Thoracic aorta (tissue), 2 donors: ENCODE results near the gene MTA2. TPM values are rescaled to one million over a fixed set of nuclear protein-coding genes. Genes with fewer than 3 reads are reported as not detected.
"Not testable (repeated sequence)": the region's sequence is repeated elsewhere in the genome, so short reads cannot be mapped to it uniquely, and the experiment has no call there.

Source experiments
- ATAC-seq: fragments of 150-250 bp; one replicate; pipeline ENCODE4 v1.8.0; 2017; ENCODE audit warnings: low read depth; ENCODE audit not compliant: insufficient number of reproducible peaks, low FRiP score
- DNase-seq: peaks from one replicate; pipeline ENCODE4 v3.0.0-alpha.2; 2020; ENCODE audit warnings: low spot score
- H3K27ac ChIP-seq, 2 donors: fragments of 200-600 bp; sonication (generic); 1 replicate in 1 of 2; 2 replicates in 1 of 2; pipeline ENCODE4 v1.5.1; 2016; ENCODE audit warnings: mild to moderate bottlenecking in 2 of 2, moderate library complexity in 2 of 2
- H3K27me3 ChIP-seq: fragments of 200-600 bp; sonication (generic); replicated peaks from 2 replicates; pipeline ENCODE4 v1.6.0; 2016; ENCODE audit warnings: mild to moderate bottlenecking; ENCODE audit not compliant: insufficient read depth
- H3K36me3 ChIP-seq: fragments of 200-600 bp; sonication (generic); one replicate; pipeline ENCODE4 v1.5.1; 2016
- H3K4me1 ChIP-seq, 2 donors: fragments of 200-600 bp; sonication (generic); 1 replicate in 1 of 2; 2 replicates in 1 of 2; pipeline versions ENCODE4 v1.5.1 to v1.6.0; 2016; ENCODE audit warnings: low read depth in 2 of 2, mild to moderate bottlenecking in 1 of 2; ENCODE audit not compliant: control insufficient read depth in 1 of 2
- H3K4me3 ChIP-seq: fragments of 200-600 bp; sonication (generic); 2 replicates; pipeline ENCODE4 v1.5.1; 2016; ENCODE audit warnings: mild to moderate bottlenecking
- H3K9me3 ChIP-seq: fragments of 200-600 bp; sonication (generic); 2 replicates; pipeline ENCODE4 v1.5.1; 2016
- total RNA-seq, 2 donors: library from RNA; depleted of rRNA; stranded (reverse); fragments of >200 nt; gene quantifications; one replicate each; pipeline versions ENCODE4 v1.1.0 to v1.2.3, GENCODE V29; 2016
- TF ChIP-seq, protein P1 (sequence below): fragments of 200-600 bp; sonication (generic); IDR thresholded peaks from one replicate; pipeline ENCODE4 v1.5.1; 2019; ENCODE audit warnings: antibody characterized with exemption

MTA2 gene
- total RNA-seq, 2 donors from 2014 or later: 55.9 to 124 TPM

DNA sequence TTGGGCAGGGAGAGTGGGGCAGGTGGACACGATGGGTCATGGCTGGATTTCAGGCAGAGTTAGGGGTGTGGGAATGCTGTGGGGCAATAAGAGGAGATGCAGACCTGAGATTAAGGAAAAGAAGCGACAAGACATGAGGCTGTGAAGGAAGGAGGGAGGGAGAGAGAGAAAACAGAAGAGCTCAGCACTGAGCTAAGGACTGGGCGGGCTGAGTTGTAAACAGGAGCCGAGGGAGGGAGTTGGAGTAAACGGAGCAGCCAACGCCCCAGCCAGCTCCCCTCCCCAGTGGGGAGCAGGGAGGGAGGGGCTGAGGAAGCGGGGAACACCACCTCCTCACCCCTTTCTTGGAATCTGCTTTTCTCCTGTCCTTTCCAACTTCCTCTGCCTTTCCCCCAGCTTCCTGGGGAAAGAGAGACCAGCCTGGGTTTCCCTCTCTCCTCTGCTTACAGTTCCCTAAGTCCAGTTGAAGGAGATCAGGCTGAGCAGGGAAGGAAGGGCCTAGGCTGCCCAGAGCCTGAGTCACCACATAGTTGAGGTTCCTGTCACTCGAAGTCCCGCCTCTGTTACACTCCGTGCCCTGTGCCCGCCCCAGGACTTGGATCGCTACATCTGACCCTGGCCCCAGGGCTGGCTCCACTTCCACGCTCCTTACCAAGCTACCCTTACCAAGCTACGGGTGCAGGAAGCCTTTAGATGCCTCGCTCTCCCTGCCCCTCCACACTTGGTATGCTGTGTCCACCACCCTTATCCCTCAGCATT is 48.4 kb downstream of the MTA2 start:
- no peaks in the 10 kb centered on the region for H3K9me3 ChIP-seq
- ATAC-seq (peak; percentile 68), DNase-seq (peak; percentile 85)
- H3K36me3 ChIP-seq: no peaks in the 10 kb centered on the region
- peak overlapping the region; percentile 98 to 100 for H3K27ac ChIP-seq
- H3K27me3 ChIP-seq: no peaks in the 10 kb centered on the region
- TF ChIP-seq, protein P1, sequence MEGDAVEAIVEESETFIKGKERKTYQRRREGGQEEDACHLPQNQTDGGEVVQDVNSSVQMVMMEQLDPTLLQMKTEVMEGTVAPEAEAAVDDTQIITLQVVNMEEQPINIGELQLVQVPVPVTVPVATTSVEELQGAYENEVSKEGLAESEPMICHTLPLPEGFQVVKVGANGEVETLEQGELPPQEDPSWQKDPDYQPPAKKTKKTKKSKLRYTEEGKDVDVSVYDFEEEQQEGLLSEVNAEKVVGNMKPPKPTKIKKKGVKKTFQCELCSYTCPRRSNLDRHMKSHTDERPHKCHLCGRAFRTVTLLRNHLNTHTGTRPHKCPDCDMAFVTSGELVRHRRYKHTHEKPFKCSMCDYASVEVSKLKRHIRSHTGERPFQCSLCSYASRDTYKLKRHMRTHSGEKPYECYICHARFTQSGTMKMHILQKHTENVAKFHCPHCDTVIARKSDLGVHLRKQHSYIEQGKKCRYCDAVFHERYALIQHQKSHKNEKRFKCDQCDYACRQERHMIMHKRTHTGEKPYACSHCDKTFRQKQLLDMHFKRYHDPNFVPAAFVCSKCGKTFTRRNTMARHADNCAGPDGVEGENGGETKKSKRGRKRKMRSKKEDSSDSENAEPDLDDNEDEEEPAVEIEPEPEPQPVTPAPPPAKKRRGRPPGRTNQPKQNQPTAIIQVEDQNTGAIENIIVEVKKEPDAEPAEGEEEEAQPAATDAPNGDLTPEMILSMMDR: no peak
- H3K4me3 ChIP-seq: peak overlapping the region; percentile 70
- peaks cover 71 to 90% of the 10 kb centered on the region in 2 donors for H3K4me1 ChIP-seq

DNA sequence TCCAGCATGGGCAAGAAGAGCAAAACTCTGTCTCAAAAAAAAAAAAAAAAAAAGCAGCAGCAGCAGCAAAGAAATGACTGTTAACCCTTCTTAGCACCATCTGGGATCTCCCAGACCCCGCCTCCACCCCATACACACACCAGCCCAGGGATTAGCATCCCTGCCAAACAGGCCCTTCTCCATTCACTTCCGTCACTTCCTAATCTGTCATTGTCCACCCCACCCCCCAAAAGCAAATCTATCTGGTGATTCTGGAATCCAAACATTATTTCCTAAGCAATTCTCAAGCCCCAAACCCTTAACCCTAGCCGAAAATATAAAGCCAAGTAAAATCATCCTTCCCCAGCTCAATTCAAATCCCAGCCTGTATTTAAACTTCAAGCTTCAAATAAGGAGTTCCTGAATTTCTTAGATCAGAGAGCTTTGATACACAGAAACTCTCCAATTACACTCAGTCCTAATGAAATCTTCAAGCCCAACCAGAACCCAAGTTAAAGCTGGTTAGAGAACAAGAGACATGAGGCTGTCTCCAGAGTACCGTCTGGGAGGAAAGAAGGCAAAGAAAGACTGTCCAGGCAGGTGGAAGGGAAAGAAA is 49.1 kb downstream of the MTA2 start:
- ATAC-seq: no peak
- DNase-seq: no peak
- peaks cover 77 to 97% of the 10 kb centered on the region in 2 donors for H3K4me1 ChIP-seq
- peak overlapping the region; percentile 70 for H3K4me3 ChIP-seq
- H3K9me3 ChIP-seq: no peaks in the 10 kb centered on the region
- peak overlapping the region; percentile 98 to 100 for H3K27ac ChIP-seq
- no peaks in the 10 kb centered on the region for H3K27me3 ChIP-seq
- TF ChIP-seq, protein P1: no peak
- H3K36me3 ChIP-seq: no peaks in the 10 kb centered on the region

DNA sequence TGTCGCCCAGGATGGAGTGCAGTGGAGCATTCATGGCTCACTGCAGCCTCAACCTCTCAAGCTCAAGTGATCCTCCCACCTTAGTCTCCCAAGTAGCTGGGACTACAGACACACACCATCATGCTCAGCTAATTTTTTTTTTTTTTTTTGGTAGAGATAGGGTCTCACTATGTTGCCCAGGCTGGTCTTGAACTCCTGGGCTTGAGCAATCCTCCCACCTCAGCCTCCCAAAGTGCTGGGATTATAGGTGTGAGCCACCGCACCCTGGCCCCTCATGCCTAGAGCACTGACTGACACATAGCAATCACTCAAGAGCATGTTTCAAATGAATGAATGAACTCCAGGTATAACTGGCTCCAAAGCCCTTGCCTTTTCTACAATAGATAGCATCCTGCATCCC is 51.2 kb downstream of the MTA2 start:
- H3K27me3 ChIP-seq, ATAC-seq, DNase-seq, H3K9me3 ChIP-seq, H3K4me3 ChIP-seq, H3K36me3 ChIP-seq: not testable (repeated sequence)
- Histone ChIP-seq H3K4me1 (peaks cover 62 to 83% of the 10 kb centered on the region in 2 donors), H3K27ac (peak overlapping the region; percentile 98 to 100)

DNA sequence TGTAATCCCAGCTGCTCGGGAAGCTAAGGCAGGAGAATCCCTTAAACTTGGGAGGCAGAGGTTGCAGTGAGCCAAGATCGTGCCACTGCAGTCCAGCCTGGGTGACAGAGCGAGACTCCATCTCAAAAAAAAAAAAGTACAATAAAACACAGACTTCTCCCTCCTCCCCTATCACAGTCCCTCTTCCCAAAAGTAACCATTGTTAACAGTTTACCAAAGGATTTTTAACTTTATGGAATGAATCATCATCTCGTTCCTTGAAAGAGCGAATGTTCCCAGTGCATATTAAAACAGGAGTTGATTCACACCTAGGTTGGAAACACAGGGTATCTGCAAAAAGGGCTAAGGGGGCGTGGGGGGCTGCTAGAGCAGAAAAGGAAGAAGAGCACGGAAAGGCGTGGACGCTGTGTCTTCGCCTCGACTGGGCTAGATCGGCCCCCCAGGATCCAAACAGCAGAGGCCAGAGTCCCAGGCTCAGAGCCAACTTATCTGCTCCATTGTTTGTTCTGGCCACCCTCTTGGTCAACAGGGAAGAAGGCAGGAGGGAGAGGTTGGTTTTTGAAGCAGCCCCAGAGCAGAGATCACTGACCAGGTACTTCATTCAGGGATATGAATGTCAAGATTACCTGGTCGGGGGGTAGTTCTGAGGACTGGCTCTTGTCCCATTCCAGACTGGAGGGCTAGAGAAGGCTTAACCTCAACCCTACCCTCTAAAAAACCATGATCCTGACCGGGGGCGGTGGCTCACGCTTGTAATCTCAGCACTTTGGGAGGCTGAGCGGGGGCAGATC is 52.9 kb downstream of the MTA2 start:
- Histone ChIP-seq H3K27me3 (no peaks in the 10 kb centered on the region), H3K36me3 (no peaks in the 10 kb centered on the region), H3K4me3 (peak overlapping the region; percentile 91), H3K27ac (peak overlapping the region; percentile 98), H3K9me3 (no peaks in the 10 kb centered on the region), H3K4me1 (peaks cover 46 to 70% of the 10 kb centered on the region in 2 donors)
- no peak for DNase-seq
- no peak for ATAC-seq
- TF ChIP-seq, protein P1: no peak

DNA sequence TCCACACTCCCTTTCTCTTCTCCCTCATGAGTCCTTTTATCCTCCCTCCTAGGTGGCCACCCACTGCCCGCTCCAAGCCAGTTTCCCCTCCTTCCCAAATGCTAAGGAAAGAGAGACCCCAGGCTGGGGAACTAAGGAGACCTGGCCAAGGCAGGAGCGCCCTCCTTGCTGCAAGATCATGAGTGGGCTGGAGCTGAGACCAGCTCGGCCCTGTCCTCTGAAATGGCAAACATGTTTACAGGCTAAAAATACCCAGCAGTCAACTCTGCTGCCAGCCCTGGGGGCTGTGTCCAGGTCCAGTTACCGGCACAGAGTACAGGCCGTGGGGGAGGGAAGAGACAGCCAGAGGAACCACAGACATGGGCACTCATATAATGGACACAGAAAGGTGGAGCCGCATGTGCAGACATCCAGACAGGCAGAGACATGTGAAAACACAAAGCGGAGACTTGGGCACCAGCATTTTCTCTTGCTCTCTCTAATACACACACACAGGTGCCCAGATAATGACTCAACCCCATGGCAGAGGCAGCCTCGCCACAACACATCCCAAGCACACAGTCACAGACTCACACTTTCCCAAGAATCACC is 53.9 kb downstream of the MTA2 start:
- DNase-seq (no peak), ATAC-seq (no peak)
- Histone ChIP-seq H3K4me1 (peaks cover 42 to 69% of the 10 kb centered on the region in 2 donors), H3K4me3 (peak overlapping the region; percentile 91), H3K27me3 (no peaks in the 10 kb centered on the region), H3K9me3 (no peaks in the 10 kb centered on the region), H3K27ac (peak overlapping the region; percentile 98), H3K36me3 (no peaks in the 10 kb centered on the region)
- TF ChIP-seq, protein P1: no peak
